Liver (tissue), 3 donors: ENCODE results near the gene TANC1.

ENCODE experiments used
- EGR1 ChIP-seq, 2 donors: IDR thresholded peaks; 2 replicates each; pipeline ENCODE4 v1.6.1; 2016 to 2018; ENCODE audit warnings: antibody characterized with exemption in 2 of 2, low read depth in 2 of 2
- FOXA1 ChIP-seq: IDR thresholded peaks from 2 replicates; pipeline ENCODE4 v1.6.1; 2016; ENCODE audit warnings: antibody characterized with exemption
- GABPA ChIP-seq, 2 donors: IDR thresholded peaks in 1 of 2; conservative IDR thresholded peaks in 1 of 2; 2 replicates each; pipeline ENCODE4 v1.6.1; 2016; ENCODE audit warnings: antibody characterized with exemption in 2 of 2, mild to moderate bottlenecking in 1 of 2, moderate library complexity in 1 of 2
- JUND ChIP-seq, 2 donors: IDR thresholded peaks; 2 replicates each; pipeline ENCODE4 v1.6.1; 2016; ENCODE audit warnings: antibody characterized with exemption in 2 of 2
- NR2F2 ChIP-seq: IDR thresholded peaks from 2 replicates; pipeline ENCODE4 v1.6.1; 2016; ENCODE audit warnings: antibody characterized with exemption
- RAD21 ChIP-seq, 2 donors: IDR thresholded peaks; 2 replicates each; pipeline ENCODE4 v1.6.1; 2016; ENCODE audit warnings: antibody characterized with exemption in 2 of 2, mild to moderate bottlenecking in 2 of 2
- SP1 ChIP-seq: IDR thresholded peaks from 2 replicates; pipeline ENCODE4 v1.6.1; 2018; ENCODE audit warnings: antibody characterized with exemption, mild to moderate bottlenecking
- TAF1 ChIP-seq: conservative IDR thresholded peaks from 2 replicates; pipeline ENCODE4 v1.6.1; 2016; ENCODE audit warnings: antibody characterized with exemption, mild to moderate bottlenecking
- YY1 ChIP-seq: IDR thresholded peaks from 2 replicates; pipeline ENCODE4 v1.6.1; 2016; ENCODE audit warnings: antibody characterized with exemption, mild to moderate bottlenecking
- TF ChIP-seq, protein P1 (sequence below): fragments of 150-350 bp; IDR thresholded peaks from 2 replicates; pipeline ENCODE4 v1.5.1; 2017; ENCODE audit warnings: improper control_type of control experiment, low read depth, low read length; ENCODE audit not compliant: missing input control
- TF ChIP-seq, protein P2 (sequence below): IDR thresholded peaks from 2 replicates; pipeline ENCODE4 v1.6.1; 2016; ENCODE audit warnings: antibody characterized with exemption
- TF ChIP-seq, protein P3 (sequence below): IDR thresholded peaks from 2 replicates; pipeline ENCODE4 v1.6.1; 2016; ENCODE audit warnings: antibody characterized with exemption
- TF ChIP-seq, protein P4 (sequence below): IDR thresholded peaks from 2 replicates; pipeline ENCODE4 v1.6.1; 2016; ENCODE audit warnings: antibody characterized with exemption, mild to moderate bottlenecking
- TF ChIP-seq, protein P5 (sequence below): IDR thresholded peaks from 2 replicates; pipeline ENCODE4 v1.6.1; 2016; ENCODE audit warnings: antibody characterized with exemption
- donor health status: healthy.
- donor health status: healthy.

DNA sequence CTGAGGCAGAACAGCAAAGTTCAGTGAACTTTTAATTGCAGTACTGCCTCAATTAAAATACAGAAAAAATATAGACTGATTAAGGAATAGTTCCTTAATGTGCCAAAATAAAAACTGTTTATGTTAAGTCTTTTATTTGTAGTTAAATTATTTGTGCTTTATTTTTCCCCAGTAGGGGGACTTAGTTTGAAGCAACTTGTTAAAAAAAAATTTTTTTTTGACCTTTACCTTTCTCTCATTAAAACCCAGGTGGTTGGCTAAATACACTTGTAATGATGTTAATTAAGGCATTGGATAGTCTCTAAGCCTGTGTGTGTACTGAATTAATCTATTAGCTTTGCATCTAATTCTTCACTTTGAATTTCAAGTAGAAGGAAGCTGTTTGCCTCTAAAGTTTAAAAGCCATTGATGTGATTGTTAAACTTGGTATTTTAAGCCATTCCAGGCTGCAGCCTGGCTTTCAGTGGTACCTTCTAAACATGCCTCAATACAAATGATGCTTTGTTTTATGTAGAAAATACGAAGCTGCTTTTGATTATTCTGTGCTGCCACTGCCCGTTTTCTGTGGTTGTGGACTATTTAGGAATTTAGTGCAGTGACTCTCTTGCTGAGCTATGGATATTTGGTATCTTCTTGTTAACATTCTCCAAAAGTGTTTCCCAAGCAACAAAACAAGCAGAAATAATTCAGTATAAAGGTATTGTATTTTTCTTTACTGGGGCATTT is 102.9 kb downstream of the TANC1 start:
- TF ChIP-seq, protein P1, sequence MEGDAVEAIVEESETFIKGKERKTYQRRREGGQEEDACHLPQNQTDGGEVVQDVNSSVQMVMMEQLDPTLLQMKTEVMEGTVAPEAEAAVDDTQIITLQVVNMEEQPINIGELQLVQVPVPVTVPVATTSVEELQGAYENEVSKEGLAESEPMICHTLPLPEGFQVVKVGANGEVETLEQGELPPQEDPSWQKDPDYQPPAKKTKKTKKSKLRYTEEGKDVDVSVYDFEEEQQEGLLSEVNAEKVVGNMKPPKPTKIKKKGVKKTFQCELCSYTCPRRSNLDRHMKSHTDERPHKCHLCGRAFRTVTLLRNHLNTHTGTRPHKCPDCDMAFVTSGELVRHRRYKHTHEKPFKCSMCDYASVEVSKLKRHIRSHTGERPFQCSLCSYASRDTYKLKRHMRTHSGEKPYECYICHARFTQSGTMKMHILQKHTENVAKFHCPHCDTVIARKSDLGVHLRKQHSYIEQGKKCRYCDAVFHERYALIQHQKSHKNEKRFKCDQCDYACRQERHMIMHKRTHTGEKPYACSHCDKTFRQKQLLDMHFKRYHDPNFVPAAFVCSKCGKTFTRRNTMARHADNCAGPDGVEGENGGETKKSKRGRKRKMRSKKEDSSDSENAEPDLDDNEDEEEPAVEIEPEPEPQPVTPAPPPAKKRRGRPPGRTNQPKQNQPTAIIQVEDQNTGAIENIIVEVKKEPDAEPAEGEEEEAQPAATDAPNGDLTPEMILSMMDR: no peak
- TF ChIP-seq, protein P2, sequence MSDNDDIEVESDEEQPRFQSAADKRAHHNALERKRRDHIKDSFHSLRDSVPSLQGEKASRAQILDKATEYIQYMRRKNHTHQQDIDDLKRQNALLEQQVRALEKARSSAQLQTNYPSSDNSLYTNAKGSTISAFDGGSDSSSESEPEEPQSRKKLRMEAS: no peak
- no peak for TF ChIP-seq FOXA1
- TF ChIP-seq JUND (IDR thresholded peaks at IDR 0.05): no peak
- no peak for TF ChIP-seq SP1
- TF ChIP-seq, protein P3, sequence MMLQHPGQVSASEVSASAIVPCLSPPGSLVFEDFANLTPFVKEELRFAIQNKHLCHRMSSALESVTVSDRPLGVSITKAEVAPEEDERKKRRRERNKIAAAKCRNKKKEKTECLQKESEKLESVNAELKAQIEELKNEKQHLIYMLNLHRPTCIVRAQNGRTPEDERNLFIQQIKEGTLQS: no peak
- TF ChIP-seq, protein P4, sequence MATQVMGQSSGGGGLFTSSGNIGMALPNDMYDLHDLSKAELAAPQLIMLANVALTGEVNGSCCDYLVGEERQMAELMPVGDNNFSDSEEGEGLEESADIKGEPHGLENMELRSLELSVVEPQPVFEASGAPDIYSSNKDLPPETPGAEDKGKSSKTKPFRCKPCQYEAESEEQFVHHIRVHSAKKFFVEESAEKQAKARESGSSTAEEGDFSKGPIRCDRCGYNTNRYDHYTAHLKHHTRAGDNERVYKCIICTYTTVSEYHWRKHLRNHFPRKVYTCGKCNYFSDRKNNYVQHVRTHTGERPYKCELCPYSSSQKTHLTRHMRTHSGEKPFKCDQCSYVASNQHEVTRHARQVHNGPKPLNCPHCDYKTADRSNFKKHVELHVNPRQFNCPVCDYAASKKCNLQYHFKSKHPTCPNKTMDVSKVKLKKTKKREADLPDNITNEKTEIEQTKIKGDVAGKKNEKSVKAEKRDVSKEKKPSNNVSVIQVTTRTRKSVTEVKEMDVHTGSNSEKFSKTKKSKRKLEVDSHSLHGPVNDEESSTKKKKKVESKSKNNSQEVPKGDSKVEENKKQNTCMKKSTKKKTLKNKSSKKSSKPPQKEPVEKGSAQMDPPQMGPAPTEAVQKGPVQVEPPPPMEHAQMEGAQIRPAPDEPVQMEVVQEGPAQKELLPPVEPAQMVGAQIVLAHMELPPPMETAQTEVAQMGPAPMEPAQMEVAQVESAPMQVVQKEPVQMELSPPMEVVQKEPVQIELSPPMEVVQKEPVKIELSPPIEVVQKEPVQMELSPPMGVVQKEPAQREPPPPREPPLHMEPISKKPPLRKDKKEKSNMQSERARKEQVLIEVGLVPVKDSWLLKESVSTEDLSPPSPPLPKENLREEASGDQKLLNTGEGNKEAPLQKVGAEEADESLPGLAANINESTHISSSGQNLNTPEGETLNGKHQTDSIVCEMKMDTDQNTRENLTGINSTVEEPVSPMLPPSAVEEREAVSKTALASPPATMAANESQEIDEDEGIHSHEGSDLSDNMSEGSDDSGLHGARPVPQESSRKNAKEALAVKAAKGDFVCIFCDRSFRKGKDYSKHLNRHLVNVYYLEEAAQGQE: no peak
- TF ChIP-seq, protein P5, sequence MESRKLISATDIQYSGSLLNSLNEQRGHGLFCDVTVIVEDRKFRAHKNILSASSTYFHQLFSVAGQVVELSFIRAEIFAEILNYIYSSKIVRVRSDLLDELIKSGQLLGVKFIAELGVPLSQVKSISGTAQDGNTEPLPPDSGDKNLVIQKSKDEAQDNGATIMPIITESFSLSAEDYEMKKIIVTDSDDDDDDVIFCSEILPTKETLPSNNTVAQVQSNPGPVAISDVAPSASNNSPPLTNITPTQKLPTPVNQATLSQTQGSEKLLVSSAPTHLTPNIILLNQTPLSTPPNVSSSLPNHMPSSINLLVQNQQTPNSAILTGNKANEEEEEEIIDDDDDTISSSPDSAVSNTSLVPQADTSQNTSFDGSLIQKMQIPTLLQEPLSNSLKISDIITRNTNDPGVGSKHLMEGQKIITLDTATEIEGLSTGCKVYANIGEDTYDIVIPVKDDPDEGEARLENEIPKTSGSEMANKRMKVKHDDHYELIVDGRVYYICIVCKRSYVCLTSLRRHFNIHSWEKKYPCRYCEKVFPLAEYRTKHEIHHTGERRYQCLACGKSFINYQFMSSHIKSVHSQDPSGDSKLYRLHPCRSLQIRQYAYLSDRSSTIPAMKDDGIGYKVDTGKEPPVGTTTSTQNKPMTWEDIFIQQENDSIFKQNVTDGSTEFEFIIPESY: no peak
- no peak for TF ChIP-seq RAD21 (IDR thresholded peaks at IDR 0.05)
- no peak for TF ChIP-seq EGR1 (IDR thresholded peaks at IDR 0.05; ENCODE audit: low read depth in 2 of 2)
- no peak for TF ChIP-seq YY1
- TF ChIP-seq GABPA (IDR thresholded peaks at IDR 0.05 in 1 of 2, conservative IDR thresholded peaks at IDR 0.05 in 1 of 2): no peak
- no peak for TF ChIP-seq NR2F2
- TF ChIP-seq TAF1: no peak
